HG02759 (cell line): ENCODE measurements around the gene ENTR1.
A peak's percentile ranks its signal among the peaks of the same experiment; 100 is the strongest.

ENCODE experiments used
- ATAC-seq: cut with Tn5 transposase; IDR thresholded peaks from one replicate; pipeline ENCODE4 v1.9.1; 2021; ENCODE audit warnings: mild to moderate bottlenecking, moderate library complexity; ENCODE audit not compliant: unreplicated experiment

The ENTR1 gene, protein sequence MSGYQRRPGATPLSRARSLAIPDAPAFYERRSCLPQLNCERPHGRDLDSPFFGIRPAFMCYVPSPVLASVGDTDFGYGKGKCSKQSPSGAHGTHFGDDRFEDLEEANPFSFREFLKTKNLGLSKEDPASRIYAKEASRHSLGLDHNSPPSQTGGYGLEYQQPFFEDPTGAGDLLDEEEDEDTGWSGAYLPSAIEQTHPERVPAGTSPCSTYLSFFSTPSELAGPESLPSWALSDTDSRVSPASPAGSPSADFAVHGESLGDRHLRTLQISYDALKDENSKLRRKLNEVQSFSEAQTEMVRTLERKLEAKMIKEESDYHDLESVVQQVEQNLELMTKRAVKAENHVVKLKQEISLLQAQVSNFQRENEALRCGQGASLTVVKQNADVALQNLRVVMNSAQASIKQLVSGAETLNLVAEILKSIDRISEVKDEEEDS

GRCh38 chr9:136410500-136411287 is at the start of gene ENTR1, which contains the start of gene PMPCA:
Gene ENTR1 (minus strand): TSS chr9:136410614. CDS start chr9:136410397, 217 bp downstream.
Gene PMPCA (plus strand): TSS chr9:136410658. CDS start chr9:136410669, 11 bp downstream.
- peak; percentile 87 for ATAC-seq

DNA sequence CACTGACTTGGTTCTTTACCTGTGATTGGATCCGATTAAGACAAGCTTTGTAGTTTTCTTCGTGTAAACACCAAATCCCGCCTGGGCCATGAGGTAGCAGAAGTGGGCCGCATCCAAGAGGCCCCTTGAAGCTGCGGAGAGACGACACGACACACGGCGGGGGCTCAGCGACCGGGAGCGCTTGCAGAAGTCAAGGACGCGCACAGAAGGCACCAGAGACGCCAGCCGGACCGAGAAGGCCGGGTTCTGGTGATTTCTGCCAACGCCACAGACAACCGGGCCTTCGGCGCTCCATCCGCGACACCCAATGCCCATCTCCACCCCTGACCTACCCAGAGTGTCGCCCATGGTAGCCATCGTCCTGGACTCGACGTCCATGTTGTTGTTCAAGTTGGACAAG is 49.0 kb upstream of the ENTR1 start:
- ATAC-seq, result no peak

GRCh38 chr9:136457326-136457725 is 46.9 kb upstream of the ENTR1 start:
- ATAC-seq, result no peak

GRCh38 chr9:136456258-136456657 is 45.8 kb upstream of the ENTR1 start:
- ATAC-seq, result no peak

- ATAC-seq, result no peak
Measured at GRCh38 chr9:136455043-136456002, 44.9 kb upstream of the ENTR1 start.

GRCh38 chr9:136454026-136454796 is 43.8 kb upstream of the ENTR1 start:
- no peak for ATAC-seq

DNA sequence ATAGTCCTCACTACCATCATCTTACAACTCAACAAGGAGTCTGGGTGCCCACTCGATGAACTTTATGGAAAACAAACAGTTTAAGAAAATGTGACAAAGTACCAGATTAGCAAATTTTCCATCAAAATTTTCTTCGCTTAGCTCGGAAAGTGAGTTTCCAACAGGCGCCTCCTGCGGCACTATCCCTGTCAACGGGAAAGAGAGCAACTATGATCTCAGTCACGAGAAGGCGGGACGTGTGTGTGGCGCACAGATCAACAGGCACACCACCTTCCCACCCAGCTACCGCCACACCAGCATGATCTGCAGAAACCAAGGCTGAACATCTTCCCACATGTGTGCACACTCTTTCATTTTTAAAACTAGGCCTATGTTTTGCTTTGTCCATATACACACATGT is 42.9 kb upstream of the ENTR1 start:
- no peak for ATAC-seq

GRCh38 chr9:136451221-136451877 is 40.9 kb upstream of the ENTR1 start:
- no peak for ATAC-seq

GRCh38 chr9:136448655-136449054 is 38.2 kb upstream of the ENTR1 start:
- ATAC-seq, result no peak

- no peak for ATAC-seq
Measured at GRCh38 chr9:136447173-136447778, 36.9 kb upstream of the ENTR1 start.

GRCh38 chr9:136445799-136446198 is 35.4 kb upstream of the ENTR1 start:
- no peak for ATAC-seq

- ATAC-seq, result no peak
Measured at GRCh38 chr9:136444102-136444501, 33.7 kb upstream of the ENTR1 start.

- no peak for ATAC-seq
Measured at GRCh38 chr9:136443687-136444086, 33.3 kb upstream of the ENTR1 start.

DNA sequence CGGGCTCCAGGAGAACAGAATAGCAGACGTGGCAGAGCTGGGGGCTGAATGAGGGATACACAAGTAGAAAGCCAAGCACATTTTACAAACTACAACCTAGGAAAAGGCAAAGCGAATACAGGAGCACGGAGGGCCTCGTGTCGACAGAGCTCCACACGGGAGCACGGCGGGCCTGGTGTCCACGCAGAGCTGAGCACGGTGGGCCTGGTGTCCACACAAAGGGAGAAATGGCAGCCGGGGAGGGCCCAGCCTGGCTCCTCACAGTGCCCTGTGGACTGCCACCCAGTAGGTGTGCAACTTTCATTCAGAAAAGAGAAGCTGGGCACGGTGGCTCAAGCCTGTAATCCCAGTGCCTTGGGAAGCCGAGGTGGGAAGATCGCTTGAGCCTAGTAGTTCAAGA is 32.7 kb upstream of the ENTR1 start:
- no peak for ATAC-seq

DNA sequence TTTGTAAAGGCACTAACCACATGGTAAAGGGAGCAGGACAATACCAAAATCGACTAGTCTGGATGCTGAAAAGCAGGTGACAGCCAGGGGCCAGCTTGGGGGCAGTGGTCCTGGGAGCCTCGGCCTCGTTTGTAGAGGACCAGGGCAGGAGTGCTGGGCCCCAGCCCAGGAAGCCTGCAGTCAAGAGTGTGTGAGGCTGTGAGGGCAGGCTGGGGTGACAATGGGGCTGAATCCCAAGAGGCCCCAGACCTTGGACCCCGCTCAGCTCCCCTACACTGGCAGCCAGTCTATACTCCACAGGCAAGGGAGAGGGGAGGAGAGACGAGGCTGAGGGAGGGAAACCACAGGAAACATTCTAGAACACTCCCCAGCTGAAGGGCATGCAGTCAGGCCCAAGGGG is 31.9 kb upstream of the ENTR1 start:
- no peak for ATAC-seq

DNA sequence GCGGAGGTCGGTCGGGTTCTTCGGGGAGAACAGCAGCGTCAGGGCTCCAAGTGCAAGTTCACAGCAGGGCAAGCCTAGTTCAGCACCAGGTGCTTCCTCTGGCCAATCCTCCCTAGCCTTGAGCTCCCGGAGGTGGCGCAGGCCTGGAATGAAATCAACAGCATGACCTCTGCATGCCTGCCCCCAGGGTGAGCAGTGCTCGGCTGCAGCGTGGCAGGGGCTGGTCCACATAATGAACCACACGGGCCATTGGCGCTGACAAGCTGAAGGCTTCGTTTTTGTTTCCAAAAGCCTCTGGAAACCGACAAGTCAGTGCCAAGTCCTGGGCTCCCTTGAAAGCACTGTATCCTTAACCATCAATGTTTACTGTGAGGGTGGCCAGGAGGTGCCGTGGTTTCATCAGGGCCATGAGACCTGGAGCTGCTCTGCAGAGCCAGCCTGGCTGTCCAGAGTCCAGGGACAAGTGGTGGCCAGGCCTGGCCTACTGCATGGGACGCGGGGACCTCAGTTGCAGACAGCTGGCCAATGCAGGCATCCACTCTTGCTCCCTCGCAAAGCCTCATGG is 31.3 kb upstream of the ENTR1 start:
- ATAC-seq, result no peak

- no peak for ATAC-seq
Measured at GRCh38 chr9:136441191-136441680, 30.8 kb upstream of the ENTR1 start.
